GM12878 (cell line): Measurements from ENCODE around the gene TRIM7. TPM values are rescaled to one million over a fixed set of nuclear protein-coding genes. Genes with fewer than 3 reads are reported as not detected.
A peak's percentile ranks its signal among the peaks of the same experiment; 100 is the strongest.

Source experiments
- BACH1 ChIP-seq: fragments of 450-650 bp; IDR thresholded peaks from 2 replicates; pipeline ENCODE4 v1.6.1; 2017; ENCODE audit warnings: mild to moderate bottlenecking, borderline replicate concordance
- MXI1 ChIP-seq: fragments of 150-350 bp; IDR thresholded peaks from 2 replicates; pipeline ENCODE4 v1.6.1; 2011; ENCODE audit warnings: low read depth, mild to moderate bottlenecking, inconsistent platforms, low read length, improper control_type of control experiment
- NFYA ChIP-seq: IDR thresholded peaks from 2 replicates; pipeline ENCODE4 v1.6.1; 2011; ENCODE audit warnings: low read depth, mild to moderate bottlenecking, low read length, improper control_type of control experiment, borderline replicate concordance
- POLR2AphosphoS2 ChIP-seq: IDR thresholded peaks from 2 replicates; pipeline ENCODE4 v1.6.1; 2011; ENCODE audit warnings: low read depth, mild to moderate bottlenecking, low read length, improper control_type of control experiment, moderate library complexity
- RELA ChIP-seq: fragments of 450-650 bp; IDR thresholded peaks from 2 replicates; pipeline ENCODE4 v1.8.0; 2014; ENCODE audit warnings: borderline replicate concordance; ENCODE audit not compliant: partially characterized antibody
- YY1 ChIP-seq: IDR thresholded peaks from 2 replicates; pipeline ENCODE4 v1.6.1; 2011; ENCODE audit warnings: low read depth, mild to moderate bottlenecking, low read length
- polyA plus RNA-seq, 11 experiments: library from polyadenylated mRNA; depleted of rRNA in 4 of 11; unstranded in 6 of 11; stranded (reverse) in 5 of 11; fragments of >200 nt; fragmentation: Nextera tagmentation in 4 of 11; fragmentation: Illumina TruSeq in 1 of 11; extraction: Ambion mirVana in 4 of 11; extraction: Trizol in 1 of 11; gene quantifications; 1 replicate in 1 of 11; 2 replicates in 10 of 11; pipeline versions ENCODE4 v1.2.1 to v1.2.3, GENCODE V29; 2011 to 2016; ENCODE audit warnings: inconsistent platforms in 2 of 11, missing spikeins in 2 of 11, low read depth in 1 of 11
- total RNA-seq, 4 experiments: library from RNA; depleted of rRNA in 3 of 4; stranded (reverse); fragments of >200 nt in 3 of 4; fragmentation: Illumina TruSeq in 1 of 4; extraction: Trizol in 1 of 4; gene quantifications; 2 replicates each; pipeline versions ENCODE4 v1.2.1 to v1.2.3, GENCODE V29; 2013 to 2021
- TF ChIP-seq, protein P1 (sequence below), 3 experiments: IDR thresholded peaks in 2 of 3; conservative IDR thresholded peaks in 1 of 3; 2 replicates each; pipeline ENCODE4 v1.5.1; 2011; ENCODE audit warnings: low read depth in 3 of 3, low read length in 3 of 3, mild to moderate bottlenecking in 3 of 3, control low read depth in 2 of 3, moderate library complexity in 2 of 3, inconsistent platforms in 1 of 3, mixed read lengths in 1 of 3; ENCODE audit not compliant: control insufficient read depth in 2 of 3, insufficient read depth in 1 of 3; ENCODE audit errors: extremely low read depth in 1 of 3
- TF ChIP-seq, protein P2 (sequence below): IDR thresholded peaks from 2 replicates; pipeline ENCODE4 v1.6.1; 2011; ENCODE audit warnings: mild to moderate bottlenecking, low read depth, low read length, moderate library complexity; ENCODE audit not compliant: insufficient replicate concordance
- TF ChIP-seq, protein P3 (sequence below): IDR thresholded peaks from 2 replicates; pipeline ENCODE4 v1.6.1; 2011; ENCODE audit warnings: low read depth, mild to moderate bottlenecking, low read length, moderate library complexity, borderline replicate concordance; ENCODE audit errors: extremely low read depth

TRIM7 gene
- total and polyA plus RNA-seq, 10 of the 15 experiments (the other 5 are each of a cell fraction or from before 2014, with no cell fraction given) = 0.02 to 1.6 (median 0.41) TPM

DNA sequence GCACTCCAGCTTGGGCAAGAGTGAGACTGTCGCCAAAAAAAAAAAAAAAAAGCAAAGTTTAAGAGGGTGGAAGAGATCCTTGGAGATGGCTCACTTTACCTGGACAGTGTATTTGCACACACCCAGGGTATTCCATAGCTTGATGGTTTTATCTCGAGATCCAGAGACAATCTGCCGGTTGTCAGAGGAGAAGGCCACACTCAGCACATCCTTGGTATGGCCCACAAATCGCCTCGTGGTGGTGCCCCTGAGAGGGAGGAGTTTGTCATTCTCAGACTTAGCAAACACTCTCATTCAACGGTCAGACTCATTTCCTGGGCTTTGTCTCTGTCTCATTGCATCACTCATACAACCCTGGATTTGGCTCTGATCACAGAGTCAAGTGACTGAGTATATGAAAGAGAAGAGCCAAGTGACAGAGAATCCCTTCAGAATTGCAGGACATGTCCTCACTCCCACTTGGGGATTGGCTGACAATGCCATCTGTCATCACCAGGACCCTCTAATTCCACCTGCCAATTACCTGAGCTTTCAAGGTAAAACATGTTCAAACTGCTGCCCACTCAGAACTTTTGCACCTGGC is 36.5 kb upstream of the TRIM7 start (continued):
- TF ChIP-seq MXI1 (peak; percentile 48), RELA (no peak), YY1 (no peak), NFYA (no peak), BACH1 (0 out of 2 replicates have a peak, but pooled peaks have one; percentile 53), POLR2AphosphoS2 (no peak)
- TF ChIP-seq, protein P1, sequence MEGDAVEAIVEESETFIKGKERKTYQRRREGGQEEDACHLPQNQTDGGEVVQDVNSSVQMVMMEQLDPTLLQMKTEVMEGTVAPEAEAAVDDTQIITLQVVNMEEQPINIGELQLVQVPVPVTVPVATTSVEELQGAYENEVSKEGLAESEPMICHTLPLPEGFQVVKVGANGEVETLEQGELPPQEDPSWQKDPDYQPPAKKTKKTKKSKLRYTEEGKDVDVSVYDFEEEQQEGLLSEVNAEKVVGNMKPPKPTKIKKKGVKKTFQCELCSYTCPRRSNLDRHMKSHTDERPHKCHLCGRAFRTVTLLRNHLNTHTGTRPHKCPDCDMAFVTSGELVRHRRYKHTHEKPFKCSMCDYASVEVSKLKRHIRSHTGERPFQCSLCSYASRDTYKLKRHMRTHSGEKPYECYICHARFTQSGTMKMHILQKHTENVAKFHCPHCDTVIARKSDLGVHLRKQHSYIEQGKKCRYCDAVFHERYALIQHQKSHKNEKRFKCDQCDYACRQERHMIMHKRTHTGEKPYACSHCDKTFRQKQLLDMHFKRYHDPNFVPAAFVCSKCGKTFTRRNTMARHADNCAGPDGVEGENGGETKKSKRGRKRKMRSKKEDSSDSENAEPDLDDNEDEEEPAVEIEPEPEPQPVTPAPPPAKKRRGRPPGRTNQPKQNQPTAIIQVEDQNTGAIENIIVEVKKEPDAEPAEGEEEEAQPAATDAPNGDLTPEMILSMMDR (IDR thresholded peaks at IDR 0.05 in 2 of 3, conservative IDR thresholded peaks at IDR 0.05 in 1 of 3; ENCODE audit: control insufficient read depth in 2 of 3, extremely low read depth in 1 of 3, insufficient read depth in 1 of 3, low read depth in 3 of 3, low read length in 3 of 3) = peak in 2 of 3 experiments; percentile 5 to 11; a peak in 1 of 6 replicates
- TF ChIP-seq, protein P2, sequence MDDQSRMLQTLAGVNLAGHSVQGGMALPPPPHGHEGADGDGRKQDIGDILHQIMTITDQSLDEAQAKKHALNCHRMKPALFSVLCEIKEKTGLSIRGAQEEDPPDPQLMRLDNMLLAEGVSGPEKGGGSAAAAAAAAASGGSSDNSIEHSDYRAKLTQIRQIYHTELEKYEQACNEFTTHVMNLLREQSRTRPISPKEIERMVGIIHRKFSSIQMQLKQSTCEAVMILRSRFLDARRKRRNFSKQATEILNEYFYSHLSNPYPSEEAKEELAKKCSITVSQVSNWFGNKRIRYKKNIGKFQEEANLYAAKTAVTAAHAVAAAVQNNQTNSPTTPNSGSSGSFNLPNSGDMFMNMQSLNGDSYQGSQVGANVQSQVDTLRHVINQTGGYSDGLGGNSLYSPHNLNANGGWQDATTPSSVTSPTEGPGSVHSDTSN = no peak
- TF ChIP-seq, protein P3, sequence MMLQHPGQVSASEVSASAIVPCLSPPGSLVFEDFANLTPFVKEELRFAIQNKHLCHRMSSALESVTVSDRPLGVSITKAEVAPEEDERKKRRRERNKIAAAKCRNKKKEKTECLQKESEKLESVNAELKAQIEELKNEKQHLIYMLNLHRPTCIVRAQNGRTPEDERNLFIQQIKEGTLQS = no peak
